GM10248 (cell line): ENCODE results near the gene ADAMTSL1.

Experiments used
- CTCF ChIA-PET: fragments of 300-600 bp; sonication (Branson Sonifier 250); formaldehyde crosslinking; extraction: SDS; loops from one replicate; lab custom pipeline; 2021; ENCODE audit warnings: antibody characterized with exemption; lab: Yijun Ruan, JAX
- POLR2A ChIA-PET: fragments of 350-650 bp; sonication (Branson Sonifier 250); formaldehyde crosslinking; extraction: SDS; loops from one replicate; lab custom pipeline; 2020; ENCODE audit warnings: antibody characterized with exemption; lab: Yijun Ruan, JAX
- DNase-seq: peaks from one replicate; pipeline ENCODE4 v3.0.0; 2012; ENCODE audit errors: extremely low spot score
- CTCF ChIP-seq: IDR thresholded peaks from 2 replicates; pipeline ENCODE4 v1.5.1; 2012; ENCODE audit warnings: mild to moderate bottlenecking, low read depth; ENCODE audit errors: extremely low read depth, missing control alignments, control extremely low read depth

ADAMTSL1 gene

GRCh38 chr9:18622186-18622836 is 148.4 kb downstream of the ADAMTSL1 start:
- ChIA-PET POLR2A (no interaction called here), CTCF (interaction anchor here (1.4 to 1.9 kb wide), 2 partner anchors 11 to 18 kb away, joined by 3 to 4 read pairs; no protein-coding TSS in a partner anchor)
- DNase-seq, result no peak
- TF ChIP-seq CTCF, result no peak

GRCh38 chr9:18623221-18624079 is 149.5 kb downstream of the ADAMTSL1 start:
- ChIA-PET CTCF (interaction anchor here (1.4 to 1.9 kb wide), 2 partner anchors 10 to 19 kb away, joined by 3 to 4 read pairs; no protein-coding TSS in a partner anchor), POLR2A (interaction anchor here (0.7 kb wide), 1 partner anchor 16 kb away, joined by 4 read pairs; no protein-coding TSS in a partner anchor)
- TF ChIP-seq CTCF, result no peak
- no peak for DNase-seq

GRCh38 chr9:18626046-18626698 is 152.2 kb downstream of the ADAMTSL1 start:
- POLR2A ChIA-PET, result no interaction called here
- CTCF ChIA-PET, result interaction anchor here (0.9 to 1.0 kb wide), 2 partner anchors 9 to 10 kb away, joined by 4 read pairs; no protein-coding TSS in a partner anchor
- TF ChIP-seq CTCF, result no peak
- no peak for DNase-seq

- CTCF ChIA-PET, result interaction anchor here (0.7 to 1.2 kb wide), 2 partner anchors 10 to 13 kb away, joined by 3 read pairs; no protein-coding TSS in a partner anchor
- POLR2A ChIA-PET, result no interaction called here
- no peak for TF ChIP-seq CTCF
- no peak for DNase-seq
Measured at GRCh38 chr9:18629136-18629535, 155.2 kb downstream of the ADAMTSL1 start.

GRCh38 chr9:18632632-18633403 is 158.9 kb downstream of the ADAMTSL1 start:
- TF ChIP-seq CTCF, result no peak

More at GRCh38 chr9:18632632-18633403, 158.9 kb downstream of the ADAMTSL1 start:
- CTCF ChIA-PET, result interaction anchor here (0.9 to 1.6 kb wide), 3 partner anchors 9 to 22 kb away, joined by 4 to 5 read pairs (median 4); no protein-coding TSS in a partner anchor
- no peak for DNase-seq
- POLR2A ChIA-PET, result no interaction called here
